HuH-7 (cell line): Measurements from ENCODE around the gene RAD9B.
"Not testable (repeated sequence)": the region's sequence is repeated elsewhere in the genome, so short reads cannot be mapped to it uniquely, and the experiment has no call there.

Experiments used
- DNase-seq: peaks from one replicate; pipeline ENCODE4 v3.0.0; 2011; ENCODE audit warnings: low spot score

The RAD9B gene

DNA sequence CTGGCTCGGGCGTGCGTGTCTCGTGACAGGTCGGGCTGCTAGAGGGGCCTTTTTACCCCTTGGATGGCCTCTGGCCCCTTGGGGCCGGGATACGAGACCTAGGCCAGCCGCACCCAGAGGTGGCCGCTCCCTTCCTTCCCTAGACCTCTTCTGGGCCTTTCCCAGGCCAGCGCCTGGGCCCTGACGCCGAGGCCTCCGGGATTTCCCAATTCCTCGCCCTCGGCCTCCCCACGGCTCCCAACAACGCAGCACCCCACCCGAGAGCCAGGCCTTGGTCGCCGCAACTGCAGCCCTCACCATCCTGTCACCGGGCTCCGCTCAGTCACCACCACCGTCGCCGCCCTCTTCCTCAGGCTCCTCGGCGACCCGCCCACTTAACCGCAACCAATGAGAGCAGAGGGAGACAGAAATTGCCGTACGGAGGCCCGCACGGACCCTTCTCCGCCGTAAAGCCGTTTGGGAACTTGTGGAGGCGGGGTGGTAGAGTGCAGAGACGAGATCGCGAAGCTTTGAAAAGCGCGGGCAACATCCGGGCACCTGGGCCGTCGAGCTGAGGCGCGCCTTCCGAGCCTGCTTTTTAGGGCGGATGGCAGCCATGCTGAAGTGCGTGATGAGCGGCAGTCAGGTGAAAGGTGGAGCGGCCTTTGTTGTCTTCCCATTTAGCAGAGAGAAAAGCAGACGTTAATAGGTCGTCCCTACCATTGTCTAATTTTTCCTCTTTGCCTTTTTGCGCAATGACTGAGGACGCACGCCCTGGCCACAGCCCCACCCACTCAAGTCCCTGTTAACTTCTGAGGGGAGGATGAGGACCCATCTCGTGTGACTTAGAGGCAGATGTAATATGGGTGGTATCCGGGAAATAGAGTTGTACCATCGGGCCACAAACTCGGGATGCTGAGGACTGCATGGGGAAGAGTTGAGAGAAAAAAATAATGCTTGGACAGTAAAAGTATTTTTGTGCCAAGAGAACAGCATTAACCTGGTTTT is at the start of gene RAD9B, which contains the start of gene VPS29:
RAD9B (plus strand) TSS at position 580 of the 987 bp plus-strand sequence; CDS start at position 587, 7 bp downstream.
VPS29 (minus strand) TSS at position 360 of the 987 bp plus-strand sequence; CDS start at position 300, 60 bp downstream.
- DNase-seq: peak; percentile 89

DNA sequence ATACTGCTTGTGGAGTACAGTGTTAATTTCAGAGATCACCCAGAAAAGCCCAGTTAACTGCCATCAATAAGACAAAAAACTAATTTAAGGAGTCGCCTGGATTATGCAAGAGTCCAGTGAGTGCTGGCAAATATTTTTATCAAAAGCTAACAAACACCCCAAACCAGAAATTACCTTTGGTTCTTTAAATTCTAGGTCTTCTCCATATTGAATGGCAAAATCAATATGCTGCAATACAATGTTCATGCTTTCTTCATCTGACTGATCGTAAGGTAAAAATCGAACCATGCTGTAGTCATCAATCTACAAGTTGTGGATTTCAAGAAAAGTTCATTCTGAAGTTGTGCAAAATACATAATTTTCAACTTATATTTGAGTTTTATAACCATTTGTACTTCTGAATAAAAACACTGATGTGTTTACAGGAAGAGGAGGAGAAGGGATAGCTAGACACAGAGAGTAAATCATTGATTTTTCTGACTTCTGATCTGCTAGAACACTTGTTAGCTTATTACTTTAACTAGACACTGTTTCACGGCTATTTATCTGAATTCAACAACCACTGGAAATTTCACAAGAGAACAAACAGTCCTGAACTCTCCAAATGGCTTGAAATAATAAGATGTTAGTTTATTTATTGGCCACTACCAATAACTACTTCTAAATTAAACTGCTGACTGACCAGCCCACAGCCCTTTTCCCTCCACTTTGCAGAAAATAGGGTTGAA is 48.4 kb upstream of the RAD9B start:
- DNase-seq: no peak

DNA sequence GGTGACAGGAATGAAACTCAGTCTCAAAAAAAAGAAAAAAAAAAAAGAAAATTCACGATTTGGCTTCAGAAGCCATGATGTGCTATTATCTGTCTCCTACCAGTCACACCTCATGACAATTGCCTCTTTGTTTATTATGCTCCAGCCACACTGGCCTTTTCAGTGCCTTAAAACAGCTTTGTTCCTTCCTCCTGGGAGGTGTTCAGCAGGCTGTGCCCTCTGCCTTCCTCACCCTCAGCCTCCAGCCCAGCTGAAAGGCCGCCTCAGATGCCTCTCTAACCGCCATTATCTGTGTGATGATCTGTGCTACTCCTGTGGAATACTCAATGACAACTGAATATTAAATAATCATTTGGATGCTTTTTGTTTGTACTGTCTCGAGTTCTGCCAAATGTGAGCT is 43.4 kb upstream of the RAD9B start:
- no peak for DNase-seq

DNA sequence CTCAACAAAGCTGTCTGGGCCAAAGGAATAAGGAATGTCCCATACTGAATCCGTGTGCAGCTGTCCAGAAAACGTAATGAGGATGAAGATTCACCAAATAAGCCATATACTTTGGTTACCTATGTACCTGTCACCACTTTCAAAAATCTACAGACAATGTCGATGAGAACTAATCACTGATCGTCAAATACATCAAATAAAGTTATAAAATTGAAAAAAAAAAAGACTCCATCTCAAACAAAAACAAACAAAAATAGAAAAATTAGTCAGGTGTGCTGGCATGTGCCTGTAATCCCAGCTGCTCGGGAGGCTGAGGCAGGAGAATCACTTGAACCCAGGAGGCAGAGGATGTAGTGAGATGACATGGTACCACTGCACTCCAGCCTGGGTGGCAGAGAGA is 40.9 kb upstream of the RAD9B start:
- not testable (repeated sequence) for DNase-seq

DNA sequence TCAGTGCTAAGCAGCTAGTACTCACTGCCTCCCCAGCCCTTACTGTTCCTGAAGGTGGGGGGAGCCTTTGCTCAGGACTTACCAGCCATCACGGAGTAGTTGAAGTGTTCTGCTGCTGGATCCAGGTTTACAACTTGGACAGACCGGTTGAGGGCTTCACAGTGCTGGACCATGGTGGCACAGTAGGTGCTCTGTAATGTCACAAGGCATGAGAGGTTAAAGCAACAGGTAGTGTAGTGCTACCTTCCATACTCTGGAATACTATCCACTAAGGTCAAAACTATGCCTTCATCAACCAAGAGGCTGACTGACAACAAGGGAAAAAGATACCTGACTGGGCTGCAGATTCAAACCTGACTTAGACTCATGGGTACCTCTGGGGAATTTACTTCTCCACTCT is 37.1 kb upstream of the RAD9B start:
- no peak for DNase-seq

DNA sequence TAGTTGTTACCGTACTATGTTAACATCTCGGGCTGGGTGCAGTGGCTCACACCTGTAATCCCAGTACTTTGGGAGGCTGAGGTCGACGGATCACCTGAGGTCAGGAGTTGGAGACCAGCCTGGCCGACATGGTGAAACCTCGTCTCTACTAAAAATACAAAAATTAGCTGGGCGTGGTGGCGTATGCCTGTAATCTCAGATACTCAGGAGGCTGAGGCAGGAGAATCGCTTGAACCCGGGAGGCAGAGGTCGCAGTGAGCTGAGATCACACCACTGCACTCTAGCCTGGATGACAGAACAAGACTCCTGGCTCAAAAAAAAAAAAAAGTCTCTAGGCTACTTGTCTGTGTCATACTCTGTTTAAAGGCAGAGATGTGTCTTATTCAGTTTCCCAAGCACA is 36.4 kb upstream of the RAD9B start:
- DNase-seq: not testable (repeated sequence)

DNA sequence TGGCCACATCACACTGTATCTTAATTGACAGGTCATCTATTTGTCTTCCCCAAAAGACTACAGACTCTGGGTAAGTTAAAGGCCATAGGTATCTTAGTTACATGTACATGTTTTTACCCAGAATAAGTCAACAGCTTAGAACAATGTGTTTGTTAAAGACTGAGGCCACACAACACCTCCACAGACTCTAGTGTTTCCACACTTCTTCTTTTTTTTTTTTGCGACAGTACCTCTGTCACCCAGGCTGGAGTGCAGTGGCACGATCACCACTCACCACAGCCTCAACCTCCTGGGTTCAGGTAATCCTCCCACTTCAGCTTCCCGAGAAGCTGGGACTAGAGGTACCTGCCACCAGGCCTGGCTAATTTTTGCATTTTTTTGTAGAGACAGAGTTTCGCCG is 35.3 kb upstream of the RAD9B start:
- no peak for DNase-seq

DNA sequence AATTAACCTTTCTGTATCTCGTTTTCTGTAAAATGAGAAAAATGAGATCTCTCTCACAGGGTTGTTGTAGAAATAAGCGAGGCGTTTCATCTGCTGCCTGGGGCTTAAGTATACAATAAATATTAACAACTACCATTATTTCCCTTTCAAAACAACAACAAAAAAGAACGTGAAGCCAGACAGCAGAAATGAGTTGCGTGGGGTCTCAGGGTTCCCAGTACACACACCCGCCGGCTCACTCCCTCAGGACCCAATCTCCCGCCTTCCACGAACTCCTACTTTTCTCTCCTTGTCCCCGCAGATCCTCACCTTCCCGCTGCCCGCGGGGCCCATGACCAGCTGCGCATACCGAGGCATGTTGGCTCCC is 34.3 kb upstream of the RAD9B start:
- DNase-seq: no peak

DNA sequence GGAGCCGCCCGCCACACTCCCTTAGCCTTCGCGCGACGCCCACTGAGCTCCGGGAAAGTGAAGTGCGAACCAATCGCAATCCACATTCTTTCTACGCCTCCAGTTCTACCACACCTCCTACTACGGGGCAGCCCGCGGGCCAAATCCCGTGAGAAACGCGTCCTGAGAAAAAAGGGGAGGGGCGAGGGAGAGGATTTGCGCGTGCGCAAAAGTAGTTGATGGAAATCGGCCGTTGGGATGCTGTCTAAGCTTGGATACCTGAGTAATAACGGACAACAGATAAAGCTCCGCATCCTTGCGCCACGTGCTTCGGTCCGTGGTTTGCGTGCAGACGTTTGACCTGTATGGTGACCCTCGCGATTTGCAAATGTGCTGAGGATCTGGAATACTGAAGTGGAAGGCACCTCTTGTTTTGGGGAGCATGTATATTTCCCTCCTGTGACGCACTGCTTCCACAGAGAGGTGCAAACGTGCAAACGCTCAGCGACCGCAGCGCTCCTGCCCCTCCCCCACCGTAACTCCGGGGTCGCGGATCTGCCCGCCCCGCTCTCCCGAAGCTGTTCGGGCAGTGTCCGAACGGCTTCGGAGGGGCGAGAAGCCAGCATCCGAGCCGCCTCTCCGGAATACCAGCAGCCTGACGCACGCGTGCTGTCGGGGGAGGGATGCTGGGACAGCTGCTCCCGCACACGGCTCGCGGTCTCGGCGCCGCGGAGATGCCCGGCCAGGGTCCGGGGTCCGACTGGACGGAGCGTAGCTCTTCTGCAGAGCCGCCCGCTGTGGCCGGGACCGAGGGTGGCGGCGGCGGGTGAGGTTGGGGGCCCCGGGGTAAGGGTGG is 33.7 kb upstream of the RAD9B start, which contains the start of the genes FAM216A and GPN3:
FAM216A (plus strand) TSS at position 632 of the 835 bp plus-strand sequence; CDS start at position 663, 31 bp downstream.
GPN3 (minus strand) TSS at position 44 of the 835 bp plus-strand sequence. CDS start 54 bp downstream, outside the sequence.
- DNase-seq: peak; percentile 95

DNA sequence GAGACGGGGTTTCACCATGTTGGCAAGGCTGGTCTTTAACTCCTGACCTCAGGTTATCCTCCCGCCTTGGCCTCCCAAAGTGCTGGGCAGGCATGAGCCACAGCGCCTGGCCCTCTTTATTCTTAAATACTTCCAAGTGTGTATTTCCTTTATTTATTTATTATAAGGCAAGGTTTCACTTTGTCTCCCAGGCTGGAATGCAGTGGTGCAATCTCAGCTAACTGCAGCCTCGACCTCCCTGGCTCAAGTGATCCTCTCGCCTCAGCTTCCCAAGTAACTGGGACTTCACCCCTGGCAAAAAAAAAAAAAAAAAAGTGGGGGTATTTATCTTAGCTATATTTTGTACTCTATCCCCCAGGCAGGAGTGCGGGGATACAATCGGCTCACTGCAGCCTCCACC is 26.7 kb upstream of the RAD9B start:
- DNase-seq: no peak

DNA sequence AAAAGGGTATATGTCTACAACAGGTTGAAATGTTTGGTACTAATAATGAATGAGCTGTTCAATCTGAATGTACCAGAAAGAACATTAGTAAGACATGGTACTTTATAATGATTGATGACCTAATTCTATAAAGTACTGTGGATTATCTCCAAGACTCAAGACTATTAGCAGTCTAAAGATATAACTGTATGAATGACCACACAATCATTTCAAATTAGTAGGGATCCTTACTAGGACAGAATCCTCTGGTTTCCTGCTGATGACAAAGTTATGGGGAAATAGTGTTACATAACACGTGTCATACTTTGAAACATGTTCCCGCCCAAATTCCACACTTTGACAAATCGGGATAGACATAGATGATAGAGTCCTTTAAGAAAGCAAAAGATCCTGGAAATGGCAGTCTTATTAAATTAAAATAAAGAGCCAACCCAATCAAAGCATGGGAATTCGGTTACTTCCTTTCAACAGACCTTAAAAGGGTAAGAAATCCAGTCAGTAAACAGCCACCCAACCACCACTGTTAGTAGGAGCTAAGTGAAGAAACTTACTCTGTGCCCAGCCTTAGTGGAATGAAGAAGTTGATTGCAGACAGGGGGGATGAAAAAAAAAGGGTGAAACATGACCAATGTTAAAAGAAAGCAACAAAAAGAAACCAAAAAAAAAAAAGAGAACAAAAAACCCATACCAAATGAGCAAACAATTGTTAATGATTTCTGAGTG is 3.0 kb upstream of the RAD9B start:
- no peak for DNase-seq

DNA sequence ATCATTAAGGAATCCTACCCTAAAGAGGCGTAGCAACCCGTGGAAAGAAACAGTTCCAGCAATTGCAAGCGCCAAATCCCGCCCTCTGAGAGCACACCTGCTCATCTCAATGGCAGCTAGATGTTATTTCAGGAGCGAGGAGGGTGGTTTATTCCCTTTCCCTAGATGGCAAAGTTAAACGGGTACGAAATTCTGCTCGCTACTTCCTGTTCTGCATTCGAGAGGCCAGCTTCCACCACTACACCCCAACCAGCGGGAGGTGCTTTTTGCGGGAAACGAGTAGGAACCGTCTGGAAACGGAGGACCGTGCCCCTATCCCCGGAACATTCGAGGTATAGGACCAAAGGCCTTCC is 756 bp upstream of the RAD9B start:
- peak; percentile 41 for DNase-seq

DNA sequence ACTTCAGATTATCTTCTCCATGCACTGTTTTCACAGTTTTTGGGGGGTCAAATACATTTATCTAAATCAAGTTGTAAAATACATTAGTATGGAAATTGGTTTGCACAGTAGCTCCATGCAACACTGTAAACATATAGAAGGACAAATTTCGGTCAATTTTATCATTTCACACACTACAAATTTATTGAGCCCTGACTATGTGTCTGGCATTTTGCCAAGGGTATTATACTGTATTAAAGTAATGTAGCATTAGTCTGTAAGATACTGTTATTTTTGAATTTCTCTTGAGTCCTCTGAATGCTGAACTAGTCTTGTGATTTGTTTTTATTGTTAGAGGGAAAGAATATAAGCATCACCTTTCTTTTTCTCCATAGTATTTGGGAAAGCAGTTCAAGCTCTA is 1.3 kb downstream of the RAD9B start:
- DNase-seq: no peak

DNA sequence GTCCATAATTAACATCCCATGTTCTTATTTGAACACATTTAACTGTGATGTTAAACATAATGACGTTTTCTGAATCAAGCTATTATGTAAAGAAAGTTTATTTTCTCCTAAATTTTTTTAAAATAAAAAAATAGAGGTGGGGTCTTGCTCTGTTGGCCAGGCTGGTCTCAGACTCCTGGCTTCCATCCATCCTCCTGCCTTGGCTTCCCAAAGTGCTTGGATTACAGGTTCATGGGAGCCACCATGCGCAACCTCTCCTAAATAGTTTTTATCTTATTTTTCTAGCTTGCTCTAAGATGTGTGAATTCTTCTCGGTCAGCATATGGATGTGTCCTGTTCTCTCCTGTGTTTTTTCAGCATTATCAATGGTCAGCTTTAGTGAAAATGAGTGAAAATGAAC is 3.2 kb downstream of the RAD9B start:
- no peak for DNase-seq

DNA sequence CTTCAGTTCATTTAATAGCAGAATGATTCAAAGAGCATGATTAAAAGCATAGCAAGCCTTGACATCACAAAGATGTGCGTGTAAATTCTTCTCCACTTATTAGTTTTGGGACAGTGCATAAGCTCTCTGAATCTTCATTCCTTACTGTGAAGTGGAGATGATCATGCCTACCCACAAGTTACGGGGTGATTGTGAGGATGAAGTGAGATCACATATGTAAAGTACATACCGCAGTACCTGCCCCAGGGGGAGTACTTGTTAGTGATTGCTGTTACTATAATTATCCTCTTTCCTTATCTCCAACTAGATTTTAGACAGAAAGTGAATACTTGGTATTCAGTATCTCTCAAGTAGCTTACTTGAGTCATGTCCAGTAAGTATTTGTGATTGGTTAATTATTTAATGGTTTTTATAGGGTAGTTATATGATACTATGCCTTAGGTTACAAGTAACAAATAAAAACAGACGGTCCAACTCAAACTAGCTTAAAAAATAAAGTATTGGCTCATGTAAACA is 6.0 kb downstream of the RAD9B start:
- DNase-seq: no peak

DNA sequence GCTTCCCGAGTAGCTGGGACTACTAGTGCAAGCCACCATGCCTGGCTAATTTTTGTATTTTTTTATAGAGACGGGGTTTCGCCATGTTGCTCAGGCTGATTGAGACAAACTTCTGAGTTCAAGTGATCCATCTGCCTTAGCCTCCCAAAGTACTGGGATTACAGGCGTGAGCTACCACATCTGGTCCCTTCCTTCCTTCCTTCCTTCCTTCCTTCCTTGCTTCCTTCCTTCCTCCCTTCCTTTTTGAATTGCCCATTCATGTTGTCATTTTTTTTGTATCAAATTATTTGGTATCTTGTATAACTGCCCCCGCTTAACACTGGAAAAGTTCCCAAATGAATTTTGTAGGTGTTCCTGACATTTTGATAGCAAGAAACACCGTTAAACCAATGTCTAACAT is 11.7 kb downstream of the RAD9B start:
- no peak for DNase-seq

DNA sequence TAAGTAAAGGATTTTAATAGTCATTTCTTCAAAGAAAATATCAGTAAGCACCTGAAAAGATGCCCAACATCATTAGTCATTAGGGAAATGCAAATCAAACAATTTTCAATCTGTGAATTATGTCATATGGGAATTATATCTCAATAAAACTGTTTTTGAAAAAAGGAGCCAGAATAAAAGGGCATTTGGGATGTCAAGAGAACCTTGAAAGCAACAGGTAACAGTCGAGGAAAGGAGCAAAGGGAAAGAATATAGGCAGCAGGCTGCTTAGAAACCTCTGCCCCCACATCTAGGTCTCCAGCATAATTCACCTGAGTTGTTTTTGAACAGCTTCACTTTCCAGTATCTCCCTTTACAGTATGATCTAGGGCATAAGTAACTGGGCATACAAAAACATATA is 12.2 kb downstream of the RAD9B start:
- DNase-seq: no peak

DNA sequence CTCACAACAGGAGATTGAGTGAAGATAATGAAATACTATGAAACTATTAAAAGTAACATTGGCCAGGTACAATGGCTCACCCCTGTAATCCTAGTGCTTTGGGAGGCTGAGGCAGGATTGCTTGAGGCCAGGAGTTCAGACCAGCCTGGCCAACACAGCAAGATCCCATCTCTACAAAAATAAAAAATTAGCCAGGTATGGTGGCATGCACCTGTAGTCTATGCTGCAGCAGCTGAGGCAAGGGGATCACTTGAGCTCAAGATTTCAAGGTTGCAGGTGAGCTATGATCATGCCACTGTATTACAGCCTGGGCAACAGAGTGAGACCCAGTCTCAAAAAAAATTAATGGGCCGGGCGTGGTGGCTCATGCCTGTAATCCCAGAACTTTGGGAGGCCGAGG is 14.9 kb downstream of the RAD9B start:
- no peak for DNase-seq

DNA sequence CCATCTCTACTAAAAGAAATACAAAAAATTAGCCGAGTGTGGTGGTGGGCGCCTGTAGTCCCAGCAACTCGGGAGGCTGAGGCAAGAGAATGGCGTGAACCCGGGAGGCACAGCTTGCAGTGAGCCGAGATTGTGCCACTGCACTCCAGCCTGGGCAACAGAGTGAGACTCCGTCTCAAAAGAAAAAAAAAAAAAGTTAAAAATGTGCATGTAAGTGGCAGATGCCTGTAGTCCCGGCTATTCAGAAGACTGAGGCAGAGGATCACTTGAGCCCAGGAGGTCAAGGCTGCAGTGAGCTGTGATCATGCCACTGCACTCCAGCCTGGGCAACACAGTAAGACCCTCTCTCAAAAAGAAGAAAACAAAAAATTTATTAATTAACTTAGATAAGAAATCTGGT is 15.9 kb downstream of the RAD9B start:
- DNase-seq: not testable (repeated sequence)

DNA sequence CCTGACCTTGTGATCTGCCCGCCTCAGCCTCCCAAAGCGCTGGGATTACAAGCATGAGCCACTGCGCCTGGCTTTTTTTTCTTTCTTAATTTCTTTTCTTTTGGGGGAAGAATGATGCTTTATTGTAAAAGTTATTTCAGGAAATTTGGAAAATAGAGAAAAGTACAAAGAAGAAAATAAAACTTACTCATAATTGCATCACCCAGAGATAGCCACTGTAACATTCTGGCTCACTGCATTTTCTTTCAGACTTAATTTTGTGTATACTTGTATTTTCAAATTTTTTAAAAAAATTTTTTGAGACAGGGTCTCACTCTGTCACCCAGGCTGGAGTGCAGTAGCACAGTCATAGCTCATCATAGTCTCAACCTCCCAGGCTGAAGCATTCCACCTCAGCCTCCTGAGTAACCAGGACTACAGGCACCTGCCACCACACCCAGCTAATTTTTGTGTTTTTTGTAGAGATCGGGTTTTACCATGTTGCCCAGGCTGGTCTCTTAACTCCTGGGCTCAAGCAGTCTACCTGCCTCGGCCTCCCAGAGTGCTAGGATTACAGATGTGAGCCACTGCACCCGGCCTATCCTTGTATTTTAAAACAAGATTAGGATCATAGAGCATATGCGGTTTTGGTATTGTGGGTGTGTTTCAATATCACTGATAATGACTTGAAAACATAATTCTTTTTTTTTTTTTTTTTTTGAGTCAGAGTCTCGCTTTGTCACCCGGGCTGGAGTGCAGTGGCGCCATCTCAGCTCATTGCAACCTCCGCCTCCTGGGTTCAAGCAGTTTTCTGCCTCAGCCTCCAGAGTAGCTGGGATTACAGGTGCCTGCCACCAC is 19.0 kb downstream of the RAD9B start:
- not testable (repeated sequence) for DNase-seq
